HK-2 (cell line): Measurements from ENCODE around the gene UBE2Q1.
"Not testable (repeated sequence)": the region's sequence is repeated elsewhere in the genome, so short reads cannot be mapped to it uniquely, and the experiment has no call there.

Source experiments
- DNase-seq: peaks from one replicate; pipeline ENCODE4 v3.0.0-alpha.2; 2018; ENCODE audit not compliant: unreplicated experiment

UBE2Q1 gene

GRCh38 chr1:154550657-154551056 is 7.8 kb downstream of the UBE2Q1 start:
- no peak for DNase-seq

- DNase-seq = no peak
Measured at GRCh38 chr1:154550070-154550469, 8.4 kb downstream of the UBE2Q1 start.

- DNase-seq = no peak
Measured at GRCh38 chr1:154549202-154549770, 9.2 kb downstream of the UBE2Q1 start.

GRCh38 chr1:154548028-154548427 is 10.4 kb downstream of the UBE2Q1 start:
- no peak for DNase-seq

GRCh38 chr1:154547105-154547732 is 11.2 kb downstream of the UBE2Q1 start:
- no peak for DNase-seq

GRCh38 chr1:154546264-154547063 is 12.0 kb downstream of the UBE2Q1 start:
- peak; percentile 69 for DNase-seq

- no peak for DNase-seq
Measured at GRCh38 chr1:154541231-154541630, 17.2 kb downstream of the UBE2Q1 start.

GRCh38 chr1:154539486-154540483 is 18.7 kb downstream of the UBE2Q1 start:
- no peak for DNase-seq

- no peak for DNase-seq
Measured at GRCh38 chr1:154536570-154536969, 21.9 kb downstream of the UBE2Q1 start.

GRCh38 chr1:154533952-154534844 is 24.3 kb downstream of the UBE2Q1 start:
- DNase-seq = no peak

- not testable (repeated sequence) for DNase-seq
Measured at GRCh38 chr1:154531950-154532349, 26.5 kb downstream of the UBE2Q1 start.

- no peak for DNase-seq
Measured at GRCh38 chr1:154529308-154529707, 29.2 kb downstream of the UBE2Q1 start.

- DNase-seq = no peak
Measured at GRCh38 chr1:154527192-154527591, 31.3 kb downstream of the UBE2Q1 start.

GRCh38 chr1:154524881-154525280 is 33.6 kb downstream of the UBE2Q1 start:
- no peak for DNase-seq

- no peak for DNase-seq
Measured at GRCh38 chr1:154521695-154522094, 36.8 kb downstream of the UBE2Q1 start.

GRCh38 chr1:154520333-154520732 is 38.1 kb downstream of the UBE2Q1 start:
- no peak for DNase-seq

- DNase-seq = no peak
Measured at GRCh38 chr1:154519591-154519991, 38.9 kb downstream of the UBE2Q1 start.

GRCh38 chr1:154517661-154518060 is 40.8 kb downstream of the UBE2Q1 start:
- no peak for DNase-seq

GRCh38 chr1:154514066-154514553 is 44.4 kb downstream of the UBE2Q1 start:
- no peak for DNase-seq

- DNase-seq = no peak
Measured at GRCh38 chr1:154512760-154513159, 45.7 kb downstream of the UBE2Q1 start.

- no peak for DNase-seq
Measured at GRCh38 chr1:154503898-154504297, 54.6 kb downstream of the UBE2Q1 start.
